Activated naive CD8-positive, alpha-beta T cell treated with anti-CD3 and anti-CD28 coated beads, Interleukin-2, amount 50 U/mL, for 16 hours (primary cell): ENCODE data around the gene FAM171A1.
A peak's percentile ranks its signal among the peaks of the same experiment; 100 is the strongest.
"Not testable (repeated sequence)": the region's sequence is repeated elsewhere in the genome, so short reads cannot be mapped to it uniquely, and the experiment has no call there.

ENCODE experiments used
- DNase-seq: peaks from one replicate; pipeline ENCODE4 v3.0.0-alpha.2; 2020; ENCODE audit warnings: low read depth, low spot score

The FAM171A1 gene

DNA sequence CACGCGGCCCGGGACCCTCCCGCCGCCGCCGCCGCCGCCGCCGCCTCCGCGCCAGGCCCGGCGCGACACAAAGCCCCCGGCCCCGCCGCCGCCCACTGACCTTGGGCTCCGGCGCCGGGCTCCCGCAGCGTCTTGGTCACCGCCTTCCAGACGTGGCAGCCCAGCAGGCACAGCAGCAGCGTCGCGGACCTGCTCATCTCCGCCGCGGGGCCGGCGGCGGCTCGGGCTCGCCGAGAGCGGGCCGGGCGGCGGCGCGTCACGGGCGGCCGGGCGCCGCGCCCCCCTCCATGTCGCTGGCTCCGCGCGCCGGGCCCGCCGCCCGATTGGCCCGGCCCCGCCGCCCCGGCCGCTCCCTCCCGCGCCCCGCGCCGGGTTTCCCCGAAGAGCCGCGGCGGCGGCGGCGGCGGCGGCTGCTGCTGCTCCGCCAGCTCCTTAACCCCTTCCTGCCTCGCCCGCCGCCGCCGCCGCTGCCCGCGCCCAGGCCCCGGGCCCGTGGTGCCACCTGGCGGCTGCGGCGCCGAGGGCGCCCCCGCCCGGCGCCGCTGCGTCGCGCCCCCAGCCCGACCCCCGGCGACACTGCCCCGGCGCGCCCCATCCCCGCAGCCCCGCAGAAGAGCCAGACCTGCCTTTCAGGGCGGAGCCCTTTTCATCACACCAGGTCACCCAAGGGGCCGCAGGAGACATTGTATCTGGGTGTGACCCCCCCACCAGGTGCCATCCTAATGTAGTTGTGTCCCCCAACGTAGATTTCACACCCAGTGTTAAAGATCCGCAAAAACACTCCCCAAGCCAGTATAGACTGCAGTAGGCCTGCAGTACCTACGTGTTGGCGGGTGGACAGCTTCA is at the start of gene FAM171A1:
FAM171A1 (minus strand) TSS at position 434 of the 846 bp plus-strand sequence; CDS start at position 197, 237 bp downstream.
- peak; percentile 21 for DNase-seq

DNA sequence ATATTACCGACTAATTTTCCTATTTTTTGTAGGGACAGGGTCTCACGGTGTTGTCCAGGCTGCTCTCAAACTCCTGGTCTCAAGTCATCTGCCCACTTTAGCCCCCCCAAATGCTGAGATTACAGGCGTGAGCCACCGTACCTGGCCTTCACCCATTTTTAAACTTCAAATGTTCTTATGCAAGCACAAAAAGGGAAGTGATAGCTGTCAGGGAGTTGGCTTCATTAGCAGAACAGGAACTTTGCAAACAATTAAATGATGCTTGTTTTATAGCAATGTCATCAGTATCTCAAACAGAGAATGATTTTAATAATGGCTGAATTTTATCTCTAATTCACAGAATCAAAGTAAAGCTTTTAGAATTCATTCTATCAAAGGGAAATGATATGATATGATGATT is 49.8 kb upstream of the FAM171A1 start:
- no peak for DNase-seq

DNA sequence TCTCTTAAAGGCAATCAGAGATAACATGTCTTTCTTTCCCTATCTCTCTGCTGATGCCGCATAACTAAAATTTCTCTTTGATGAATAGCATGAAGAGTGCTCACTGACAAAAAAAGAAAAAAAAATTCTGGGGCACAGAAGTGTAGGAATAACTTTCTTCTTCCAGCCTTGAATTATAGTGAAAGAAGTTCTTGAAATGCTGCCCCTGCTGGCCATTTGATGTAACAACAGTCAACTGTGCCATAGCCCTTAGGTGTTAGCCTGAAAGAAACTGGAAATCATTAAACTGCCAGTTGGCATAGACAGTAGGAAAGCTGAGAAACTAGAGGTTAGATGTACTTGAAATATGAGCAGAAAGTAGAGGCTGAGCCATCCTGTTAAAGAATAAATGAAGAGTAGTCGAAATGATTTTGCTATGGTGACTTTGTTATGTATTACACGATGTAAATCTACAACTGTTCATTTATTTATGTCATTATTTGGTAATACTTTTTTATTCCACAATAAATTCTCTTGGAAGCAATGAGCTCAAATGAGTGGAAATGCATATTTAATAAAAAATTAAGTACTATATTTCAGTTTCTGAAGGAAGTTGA is 48.3 kb upstream of the FAM171A1 start:
- no peak for DNase-seq

DNA sequence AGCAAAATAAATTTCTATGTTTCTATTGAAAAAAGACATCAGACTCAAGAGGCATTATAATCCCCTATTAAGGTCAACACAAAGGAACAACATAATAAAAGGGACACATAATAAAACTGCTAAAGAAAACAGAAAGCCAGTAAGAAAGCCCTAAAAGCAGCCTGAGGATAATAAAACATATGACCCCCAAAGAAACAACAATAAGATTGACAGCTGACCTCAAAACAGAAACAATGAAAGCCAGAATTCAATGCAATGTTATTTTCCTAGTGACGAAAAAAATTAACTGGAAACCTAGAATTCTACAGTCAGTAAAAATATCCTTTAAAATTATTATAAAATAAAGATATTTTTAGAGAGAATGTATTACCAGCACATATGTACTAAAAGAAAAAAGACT is 44.9 kb upstream of the FAM171A1 start:
- DNase-seq = no peak

DNA sequence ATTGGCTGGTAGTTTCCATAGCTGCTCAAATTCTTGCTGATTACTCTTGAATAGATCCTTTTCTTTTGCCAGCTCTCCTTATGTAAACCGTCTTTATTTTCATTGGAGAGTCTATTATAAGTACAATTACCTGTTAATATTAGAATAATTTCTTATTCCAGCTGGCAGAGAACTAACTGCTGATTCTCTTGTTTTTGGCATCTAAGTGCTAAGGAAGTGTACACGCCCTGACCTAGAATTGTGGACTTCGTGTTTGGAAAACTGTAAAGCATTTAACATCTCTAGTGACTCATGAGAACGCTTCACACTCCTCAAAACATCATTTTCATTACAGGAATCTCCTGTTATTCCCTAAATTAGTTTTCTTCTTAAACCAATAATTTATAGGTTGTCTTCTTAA is 39.9 kb upstream of the FAM171A1 start:
- no peak for DNase-seq

DNA sequence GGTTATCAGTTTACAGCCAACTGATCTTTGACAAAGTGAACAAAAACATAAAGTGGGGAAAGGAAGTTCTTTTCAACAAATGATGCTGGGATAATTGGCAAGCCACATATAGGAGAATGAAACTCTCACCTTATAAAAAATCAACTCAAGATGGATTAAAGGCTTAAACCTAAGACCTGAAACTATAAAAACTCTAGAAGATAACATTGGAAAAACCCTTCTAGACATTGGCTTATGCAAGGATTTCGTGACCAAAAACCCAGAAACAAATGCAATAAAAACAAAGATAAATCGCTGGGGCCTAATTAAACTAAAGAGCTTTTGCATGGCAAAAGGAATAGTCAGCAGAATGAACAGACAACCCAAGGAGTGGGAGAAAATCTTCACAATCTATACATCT is 38.3 kb upstream of the FAM171A1 start:
- DNase-seq = not testable (repeated sequence)

DNA sequence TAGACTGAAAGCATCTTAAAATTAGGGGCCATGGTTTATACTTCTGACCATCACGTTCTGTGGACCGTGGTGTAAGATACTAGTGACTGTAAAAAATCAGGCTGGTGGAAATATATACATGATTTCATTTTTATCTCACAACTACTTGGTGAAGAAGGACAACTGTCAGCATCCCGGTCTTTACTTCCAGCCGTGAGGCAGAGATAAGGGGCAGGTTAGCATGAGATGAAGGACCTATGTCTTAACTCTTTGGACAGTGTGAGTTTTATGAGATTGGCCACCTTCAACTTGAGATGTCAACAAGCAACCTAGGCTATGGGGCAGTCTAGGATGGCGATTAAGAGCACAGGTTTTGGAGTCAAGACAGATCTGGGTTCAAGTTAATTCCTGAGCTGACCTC is 37.5 kb upstream of the FAM171A1 start:
- DNase-seq = no peak

DNA sequence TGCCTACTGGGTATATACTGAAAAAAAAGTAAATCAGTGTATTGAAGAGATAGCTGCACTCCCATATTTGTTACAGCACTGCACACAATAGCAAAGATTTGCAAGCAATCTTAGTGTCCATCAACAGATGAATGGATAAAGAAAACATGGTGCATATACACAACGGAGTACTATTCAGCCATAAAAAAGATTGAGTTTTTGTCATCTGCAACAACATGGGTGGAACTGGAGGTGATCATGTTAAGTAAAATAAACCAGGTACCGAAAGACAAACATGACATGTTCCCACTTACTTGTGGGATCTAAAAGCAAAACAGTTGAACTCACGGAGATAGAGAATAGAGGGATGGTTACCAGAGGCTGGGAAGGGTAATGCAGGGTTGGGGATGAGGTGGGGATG is 34.2 kb upstream of the FAM171A1 start:
- DNase-seq = no peak

DNA sequence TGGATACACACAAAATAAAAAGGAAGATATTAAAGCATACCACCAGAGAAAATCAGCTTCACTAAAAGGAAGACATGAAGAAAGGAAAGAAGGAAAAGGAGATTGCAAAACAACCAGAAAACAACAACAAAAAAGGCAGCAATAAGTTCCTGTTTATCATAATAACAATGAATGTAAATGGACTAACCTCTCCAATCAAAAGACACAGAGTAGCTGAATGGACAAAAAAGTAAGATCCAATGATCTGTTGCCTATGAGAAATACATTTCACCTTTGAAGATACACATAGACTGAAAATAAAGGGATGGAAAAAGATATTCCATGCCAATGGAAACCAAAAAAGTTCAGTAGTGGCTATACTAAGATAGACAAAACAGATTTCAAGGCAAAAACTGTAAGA is 30.3 kb upstream of the FAM171A1 start:
- no peak for DNase-seq

DNA sequence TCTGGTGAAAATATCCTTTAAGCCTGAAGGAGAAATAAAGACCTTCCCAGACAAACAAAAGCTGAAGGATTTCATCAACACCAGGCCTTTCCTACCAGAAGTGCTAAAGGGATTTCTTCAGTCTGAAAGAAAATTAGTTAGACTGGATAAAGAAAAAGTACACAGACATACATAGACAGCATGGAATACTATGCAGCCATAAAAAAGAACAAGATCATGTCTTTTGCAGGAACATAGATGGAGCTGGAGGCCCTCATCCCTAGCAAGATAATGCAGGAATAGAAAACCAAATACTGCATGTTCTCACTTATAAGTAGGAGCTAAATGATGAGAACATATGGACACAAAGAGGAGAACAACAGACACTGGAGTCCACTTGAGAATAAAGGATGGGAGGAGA is 29.4 kb upstream of the FAM171A1 start:
- DNase-seq = not testable (repeated sequence)

DNA sequence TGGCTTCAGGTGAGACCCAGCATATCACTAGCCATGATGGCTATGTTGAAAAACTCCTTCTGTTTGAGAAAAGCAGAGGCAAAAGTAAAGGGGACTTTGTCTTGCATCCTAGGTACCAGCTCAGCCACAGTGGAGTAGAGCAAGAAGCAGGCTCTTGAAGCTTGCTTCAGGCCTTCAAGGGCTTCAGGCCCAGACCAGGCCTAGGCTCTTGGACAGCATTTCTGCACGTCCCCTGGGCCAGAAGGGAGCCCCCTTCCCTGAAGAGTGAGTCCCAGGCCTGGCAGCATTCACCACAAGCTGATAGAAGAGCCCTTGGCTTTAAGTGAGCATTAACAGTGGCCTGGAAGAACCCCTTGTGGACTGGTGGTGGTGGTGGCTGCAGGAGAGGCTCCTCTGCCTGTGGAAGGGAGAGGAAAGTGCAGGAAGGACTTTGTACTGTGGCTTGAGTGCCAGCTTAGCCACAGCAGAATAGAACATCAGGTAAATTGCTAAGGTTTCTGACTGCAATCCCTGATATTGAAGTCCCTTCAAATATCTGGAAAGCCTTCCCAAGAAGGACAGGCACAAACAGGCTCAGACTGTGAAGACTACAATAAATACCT is 28.1 kb upstream of the FAM171A1 start:
- no peak for DNase-seq

DNA sequence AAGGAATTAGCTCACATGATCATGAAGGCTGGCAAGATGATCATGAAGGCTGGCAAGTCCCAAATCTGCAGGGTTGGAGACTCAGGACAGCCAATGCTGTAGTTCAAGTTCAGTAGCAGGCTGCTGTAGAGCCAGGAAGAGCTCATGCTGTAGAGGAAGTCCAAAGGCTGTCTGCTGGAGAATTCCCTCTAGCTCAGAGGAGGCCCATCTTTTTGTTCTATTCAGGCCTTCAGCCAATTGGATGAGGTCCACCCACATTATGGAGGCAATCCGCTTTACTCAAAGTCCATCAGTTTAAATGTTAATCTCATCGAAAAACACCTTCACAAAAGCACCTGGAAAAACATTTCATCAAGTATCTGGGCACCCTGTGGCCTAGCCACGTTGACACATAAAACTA is 24.8 kb upstream of the FAM171A1 start:
- DNase-seq = no peak

DNA sequence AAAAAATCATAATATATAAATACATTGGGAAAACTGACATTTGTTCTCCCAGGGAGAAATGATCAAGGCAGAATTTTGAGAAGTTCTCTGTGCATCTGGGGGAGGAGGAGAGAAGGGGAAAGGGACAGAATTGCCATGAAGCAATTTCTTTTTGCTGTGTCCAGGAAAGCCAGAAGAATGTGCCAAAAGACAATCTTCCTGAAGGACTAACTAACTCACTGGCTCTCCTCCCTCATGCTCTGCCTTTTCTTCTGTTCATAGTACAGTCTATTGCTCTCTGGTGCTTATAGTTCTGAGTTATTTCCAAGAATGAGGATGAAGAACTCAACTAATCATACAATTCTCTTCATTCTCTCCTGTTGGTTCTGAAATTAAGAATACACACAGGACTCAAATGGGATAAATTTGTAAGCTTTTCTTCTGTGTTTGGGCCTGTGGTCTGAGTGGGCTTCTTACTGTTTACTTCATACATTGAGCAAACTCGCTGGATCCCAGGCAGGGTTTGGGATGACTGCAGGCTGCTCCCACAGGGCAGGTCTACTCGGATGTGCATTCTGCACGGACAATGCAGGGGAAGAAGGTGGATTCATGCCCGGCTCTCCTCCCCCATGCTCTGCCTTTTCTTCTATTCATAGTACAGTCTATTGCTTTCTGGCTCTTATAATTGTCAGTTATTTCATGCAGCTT is 22.2 kb upstream of the FAM171A1 start:
- no peak for DNase-seq

DNA sequence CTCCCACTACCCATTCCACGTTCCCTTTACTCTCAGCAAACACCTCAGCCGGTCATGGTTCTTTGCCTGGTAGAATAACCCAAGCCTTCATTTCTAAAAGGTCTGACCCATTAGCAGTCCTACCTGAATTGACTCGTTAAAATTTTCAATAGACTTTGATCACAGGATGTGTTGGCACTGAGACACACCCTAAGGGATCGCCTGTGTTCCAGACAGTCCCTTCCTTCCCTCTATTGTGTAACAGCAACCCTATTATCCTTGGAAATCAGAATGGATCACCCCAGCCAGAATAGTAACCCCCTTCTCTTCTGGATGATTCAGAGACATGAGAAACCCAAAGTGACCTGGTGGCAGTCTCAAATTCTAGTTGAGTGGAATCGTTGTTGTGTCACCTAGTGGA is 20.4 kb upstream of the FAM171A1 start:
- DNase-seq = no peak

DNA sequence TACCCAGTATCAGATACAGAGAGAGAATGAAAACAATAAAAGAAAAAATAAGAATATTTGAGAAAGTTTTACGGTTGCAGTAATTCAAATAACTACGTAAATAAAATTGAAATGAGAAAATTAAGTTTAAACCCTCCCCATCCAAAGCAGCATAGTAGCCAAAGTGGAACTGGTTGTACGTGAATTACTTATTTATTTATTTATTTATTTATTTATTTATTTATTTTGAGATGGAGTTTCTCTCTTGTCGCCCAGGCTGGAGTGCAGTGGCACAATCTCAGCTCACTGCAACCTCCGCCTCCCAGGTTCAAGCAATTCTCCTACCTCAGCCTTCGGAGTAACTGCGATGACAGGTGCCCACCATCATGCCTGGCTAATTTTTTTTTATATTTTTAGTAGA is 17.1 kb upstream of the FAM171A1 start:
- DNase-seq = not testable (repeated sequence)

DNA sequence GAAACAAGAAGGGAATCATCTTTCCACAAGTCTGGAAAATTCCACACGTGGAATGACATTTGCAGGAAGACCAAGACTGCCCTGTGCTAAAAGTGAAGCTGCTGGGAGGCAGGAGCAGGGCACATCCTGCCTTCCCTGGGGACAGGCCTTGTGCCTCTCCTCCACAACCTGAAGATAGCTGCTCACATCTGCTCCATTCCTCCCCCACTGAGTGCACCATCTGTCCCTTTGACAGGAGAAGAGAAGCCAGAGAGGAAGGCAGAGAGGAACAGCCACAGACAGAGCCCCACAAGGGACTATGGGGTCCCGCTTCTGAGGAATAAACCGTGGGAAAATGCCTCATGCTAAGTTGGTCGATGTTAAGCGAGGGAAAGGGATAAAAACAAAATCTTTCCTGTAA is 15.9 kb upstream of the FAM171A1 start:
- DNase-seq = no peak

DNA sequence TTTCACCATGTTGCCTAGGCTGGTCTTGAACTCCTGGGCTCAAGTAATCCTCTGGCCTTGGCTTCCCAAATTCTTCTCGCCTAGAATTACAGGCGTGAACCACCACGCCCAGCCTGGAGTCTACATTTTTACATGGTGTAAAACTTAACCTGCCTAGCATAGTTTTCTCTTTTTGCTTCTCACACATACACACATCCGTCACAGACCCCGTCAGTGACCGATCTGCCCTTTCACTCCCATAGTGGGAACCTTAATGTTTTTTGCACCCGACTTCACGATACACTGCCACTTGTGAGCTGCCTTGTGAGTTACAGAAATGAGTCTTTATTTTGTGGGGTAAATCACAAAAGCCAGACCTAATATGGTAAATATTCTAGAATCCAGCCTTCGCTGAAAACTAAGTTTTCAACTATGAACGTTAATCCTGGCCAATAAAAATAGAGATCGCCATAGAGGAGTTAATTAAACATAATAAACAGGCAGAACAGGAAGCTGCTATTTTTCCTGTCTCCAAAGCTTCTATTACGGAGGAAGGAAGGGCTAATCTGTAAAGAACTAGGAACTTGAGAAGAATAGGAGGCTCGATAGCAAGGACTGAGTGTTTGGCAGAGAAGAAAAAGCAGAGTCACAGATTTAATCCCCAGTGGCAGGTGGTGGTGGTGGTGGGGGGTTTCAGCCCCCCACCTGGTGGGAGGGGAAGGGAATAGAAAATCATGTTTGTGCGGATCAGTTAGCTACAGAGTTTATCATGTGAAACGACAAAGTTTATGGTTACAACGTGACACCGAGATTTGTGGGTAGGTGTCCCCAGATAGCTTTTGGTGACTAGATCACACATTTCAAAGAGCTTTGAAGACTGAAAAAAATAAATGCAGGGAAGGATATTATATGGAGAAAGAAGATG is 14.7 kb upstream of the FAM171A1 start:
- DNase-seq = no peak

DNA sequence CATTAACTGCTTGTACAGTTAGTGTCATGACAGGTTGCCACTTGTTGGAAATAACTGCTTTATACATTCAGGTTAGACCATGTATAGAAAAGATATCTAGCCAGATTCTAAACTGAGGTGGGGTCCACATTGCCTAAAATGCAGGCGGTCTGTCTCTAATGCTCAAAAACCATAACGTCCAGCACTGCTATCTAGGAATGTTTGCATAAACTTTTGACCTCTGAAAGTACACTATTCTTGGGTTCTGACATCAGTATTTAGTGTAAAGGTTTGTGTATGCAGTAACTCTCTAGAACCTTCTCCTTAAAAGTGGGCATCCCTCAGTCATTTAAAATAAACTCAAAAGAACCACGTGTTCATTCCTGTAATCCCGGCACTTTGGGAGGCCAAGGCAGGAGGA is 10.3 kb upstream of the FAM171A1 start:
- no peak for DNase-seq

DNA sequence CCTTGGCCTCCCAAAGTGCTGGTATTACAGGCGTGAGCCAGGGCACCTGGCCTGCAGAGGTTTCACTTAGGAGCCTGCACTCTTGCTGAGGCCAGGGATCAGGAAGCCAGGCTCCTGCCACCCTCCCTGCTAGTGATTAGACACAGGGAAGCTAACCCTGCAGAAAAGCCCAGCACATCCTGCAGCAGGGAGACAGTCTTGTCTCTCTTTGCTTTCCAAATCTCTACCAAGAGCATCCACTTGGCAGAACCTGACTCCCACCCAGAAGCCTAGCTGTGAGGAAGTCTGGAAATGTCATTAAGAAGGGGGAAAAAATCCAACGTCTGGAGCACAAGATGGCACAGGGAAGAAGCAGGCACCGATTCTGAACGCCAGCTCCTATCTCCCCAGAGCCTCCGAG is 8.0 kb upstream of the FAM171A1 start:
- no peak for DNase-seq

DNA sequence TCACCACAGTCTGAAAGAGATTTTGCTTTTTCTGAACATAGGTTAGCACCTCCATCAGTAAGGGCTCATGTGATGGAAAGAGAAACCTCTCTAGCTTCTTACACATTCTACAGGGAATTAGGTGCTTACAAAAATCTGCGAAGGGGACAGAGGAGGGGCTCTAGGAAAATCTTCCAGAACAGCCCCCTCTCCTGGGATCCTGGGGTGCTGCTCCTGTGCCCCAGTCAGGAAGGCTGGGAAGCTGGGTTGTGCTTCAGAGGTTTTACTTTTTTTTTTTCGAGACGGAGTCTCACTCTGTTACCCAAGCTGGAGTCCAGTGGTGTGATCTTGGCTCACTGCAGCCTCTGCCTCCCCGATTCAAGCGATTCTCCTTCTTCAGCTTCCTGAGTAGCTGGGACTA is 7.5 kb upstream of the FAM171A1 start:
- DNase-seq = no peak

DNA sequence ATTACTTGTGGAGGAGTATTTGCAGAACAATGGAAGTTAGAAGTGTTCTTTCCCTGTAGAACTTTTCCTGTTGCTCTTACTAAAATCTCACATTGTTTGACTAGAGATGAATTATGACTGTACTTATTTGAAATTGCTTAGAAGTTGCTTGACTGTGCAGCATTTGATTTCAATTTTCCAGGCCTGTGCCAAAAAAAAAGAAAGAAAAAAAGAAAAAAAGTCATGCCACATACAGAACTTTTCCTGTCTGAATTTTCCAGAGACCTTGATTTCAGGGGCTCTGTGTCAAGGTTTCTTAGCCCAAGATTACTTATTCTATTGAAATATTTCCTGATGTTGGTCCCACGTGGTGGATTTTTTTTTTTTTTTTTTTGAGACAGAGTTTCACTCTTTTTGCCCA is 3.5 kb upstream of the FAM171A1 start:
- no peak for DNase-seq
